HTR-8/SVneo (cell line): ENCODE data around the gene RTL1.

ENCODE experiments used
- DNase-seq: peaks from one replicate; pipeline ENCODE4 v3.0.0; 2011; ENCODE audit warnings: low spot score, mixed read lengths; ENCODE audit not compliant: insufficient read length
- FAIRE-seq: peaks from 2 replicates; lab custom pipeline; 2011; peaks lifted over from hg19 to GRCh38; lab: Jason Lieb, UNC

The RTL1 gene

GRCh38 chr14:100903672-100904185 is at the start of gene RTL1:
TSS of gene RTL1 (minus strand) at chr14:100903722. CDS start at chr14:100884788, 18,934 bp downstream.
- FAIRE-seq (no peak), DNase-seq (no peak)

DNA sequence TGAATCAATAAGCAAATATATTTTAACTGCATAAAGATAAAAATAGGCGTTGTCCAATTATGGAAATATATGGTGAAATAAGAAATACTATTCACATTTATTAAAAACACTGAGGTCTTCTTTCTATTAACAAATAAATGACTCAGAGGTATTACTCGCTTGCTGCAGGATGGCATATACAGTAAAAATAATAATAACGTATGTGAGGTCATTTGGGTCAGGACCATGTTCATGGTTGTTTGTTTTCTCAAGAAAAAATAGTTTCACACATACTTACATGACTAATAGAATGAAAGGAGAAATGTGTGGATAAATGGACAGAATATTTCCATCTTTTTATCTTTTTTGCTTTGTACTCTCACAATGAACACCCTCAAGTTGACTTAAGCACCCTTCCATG is 46.5 kb upstream of the RTL1 start:
- no peak for FAIRE-seq

GRCh38 chr14:100944052-100944451 is 40.5 kb upstream of the RTL1 start:
- no peak for DNase-seq
- no peak for FAIRE-seq

More for the DNA sequence above, 46.5 kb upstream of the RTL1 start:
- no peak for DNase-seq

DNA sequence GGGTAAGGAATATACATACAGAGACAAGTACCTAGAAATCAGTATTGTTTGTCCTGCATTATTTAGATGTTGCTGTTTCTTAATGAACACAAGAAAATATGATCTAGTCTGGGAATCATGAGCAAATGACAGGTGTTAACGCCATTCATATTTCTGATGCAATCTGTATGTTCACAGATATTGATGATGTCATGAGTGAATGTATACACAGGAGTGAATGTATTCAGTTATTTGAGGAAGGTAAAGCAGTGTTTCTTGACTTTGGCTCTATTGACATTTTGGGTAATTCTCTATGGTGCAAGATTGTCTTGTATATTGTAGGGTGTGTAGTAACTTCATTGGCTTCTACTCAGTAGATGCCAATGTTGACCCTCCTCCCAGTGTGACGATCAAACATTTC is 26.7 kb upstream of the RTL1 start:
- no peak for DNase-seq
- no peak for FAIRE-seq

GRCh38 chr14:100915560-100915959 is 12.0 kb upstream of the RTL1 start:
- FAIRE-seq (no peak), DNase-seq (no peak)

GRCh38 chr14:100914597-100915021 is 11.1 kb upstream of the RTL1 start:
- FAIRE-seq (no peak), DNase-seq (no peak)

- DNase-seq (no peak), FAIRE-seq (no peak)
These were observed 8.3 kb upstream of the RTL1 start for GRCh38 chr14:100911665-100912316.

DNA sequence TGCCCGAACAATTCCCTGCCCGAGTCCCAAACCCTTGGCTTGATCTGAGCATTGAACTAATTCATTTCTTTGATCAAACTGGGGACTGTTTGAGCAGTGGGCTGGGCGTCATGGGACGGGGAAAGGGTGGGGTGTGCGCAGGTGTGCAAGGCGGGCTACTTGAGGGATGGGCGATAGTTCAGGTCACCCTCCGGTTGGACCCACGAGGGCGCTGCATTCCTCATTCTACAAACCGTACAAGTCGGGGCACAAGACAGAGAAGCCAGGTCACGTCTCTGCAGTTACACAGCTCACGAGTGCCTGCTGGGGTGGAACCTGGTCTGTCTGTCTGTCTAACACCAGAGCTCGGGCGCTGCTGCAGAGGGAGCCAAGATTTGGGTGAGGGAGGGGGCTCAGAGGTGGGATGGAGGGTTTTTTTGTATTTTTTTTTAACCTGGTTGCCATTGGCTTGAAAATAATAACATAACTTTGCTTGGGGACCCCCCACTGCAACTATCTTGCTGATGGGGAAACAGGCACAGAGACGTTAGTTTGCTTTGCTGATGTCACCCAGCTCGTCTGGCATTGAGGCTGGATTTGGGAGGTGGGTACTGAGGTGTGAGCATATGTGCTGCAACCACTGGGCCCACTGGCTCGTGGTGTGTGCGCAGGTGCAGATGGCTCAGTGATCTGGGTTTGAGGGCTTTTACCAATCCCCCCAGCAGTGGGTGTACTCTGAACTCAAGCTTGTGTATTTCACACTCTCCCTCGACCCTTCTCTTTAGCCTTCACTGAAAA is 7.6 kb upstream of the RTL1 start:
- DNase-seq (no peak), FAIRE-seq (no peak)

DNA sequence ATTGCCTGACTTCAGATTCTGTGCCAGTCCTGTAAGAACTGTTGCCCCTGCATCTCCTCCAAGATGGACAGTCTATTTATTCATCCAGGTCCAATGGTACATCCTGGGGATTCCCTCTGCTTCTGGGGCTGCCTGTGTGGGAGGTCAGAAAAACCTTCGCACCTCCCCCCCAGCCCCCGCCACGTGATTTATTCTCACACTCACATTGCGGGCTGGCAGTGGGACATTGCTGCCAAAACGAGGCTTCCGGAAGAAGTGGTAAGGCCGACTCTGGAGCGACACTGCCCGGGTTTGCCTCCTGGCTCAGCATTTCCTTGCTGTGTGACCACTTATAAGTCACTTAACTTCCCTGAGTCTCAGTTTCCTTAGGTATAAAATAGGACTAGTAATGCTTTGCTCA is 5.9 kb upstream of the RTL1 start:
- DNase-seq (no peak), FAIRE-seq (no peak)

DNA sequence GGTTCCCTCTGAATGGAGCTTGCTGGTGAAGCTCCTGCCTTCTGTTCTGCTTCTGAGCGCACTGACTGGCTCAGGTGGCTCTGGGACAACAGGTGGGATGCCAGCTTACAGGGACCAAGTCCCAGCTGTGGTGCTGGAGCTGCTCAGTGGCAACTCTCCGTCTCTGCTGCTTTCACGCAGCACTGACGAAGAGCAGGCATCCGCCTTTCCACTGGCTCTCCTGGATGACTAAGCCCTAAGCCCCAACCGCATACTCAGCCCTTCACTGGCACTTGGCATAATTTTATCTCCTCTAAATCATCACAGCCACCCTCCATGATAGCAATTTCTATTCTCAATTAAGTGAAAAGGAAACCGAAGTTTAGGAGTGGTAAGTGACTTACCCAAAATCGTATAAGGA is 3.7 kb upstream of the RTL1 start:
- DNase-seq (no peak), FAIRE-seq (no peak)

DNA sequence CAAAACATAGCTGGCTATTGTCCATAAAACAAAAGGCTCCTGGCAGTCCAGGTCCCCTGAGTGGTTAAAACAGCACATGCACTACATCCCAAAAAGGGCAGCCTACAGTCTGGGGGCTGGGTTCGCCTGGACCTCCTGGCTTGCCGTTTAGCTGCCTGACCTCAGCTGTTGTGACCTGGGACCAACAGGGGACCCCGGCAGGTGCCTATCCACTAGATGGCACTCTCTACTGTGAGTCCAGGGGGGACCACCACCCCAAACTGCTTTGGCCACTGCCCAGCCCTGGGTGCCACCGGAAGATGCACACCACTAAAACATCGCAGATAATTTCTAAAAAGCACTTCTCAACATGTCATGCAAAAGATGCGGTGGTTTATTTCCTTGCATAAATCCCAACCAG is 2.9 kb upstream of the RTL1 start:
- FAIRE-seq: no peak
- DNase-seq: no peak

DNA sequence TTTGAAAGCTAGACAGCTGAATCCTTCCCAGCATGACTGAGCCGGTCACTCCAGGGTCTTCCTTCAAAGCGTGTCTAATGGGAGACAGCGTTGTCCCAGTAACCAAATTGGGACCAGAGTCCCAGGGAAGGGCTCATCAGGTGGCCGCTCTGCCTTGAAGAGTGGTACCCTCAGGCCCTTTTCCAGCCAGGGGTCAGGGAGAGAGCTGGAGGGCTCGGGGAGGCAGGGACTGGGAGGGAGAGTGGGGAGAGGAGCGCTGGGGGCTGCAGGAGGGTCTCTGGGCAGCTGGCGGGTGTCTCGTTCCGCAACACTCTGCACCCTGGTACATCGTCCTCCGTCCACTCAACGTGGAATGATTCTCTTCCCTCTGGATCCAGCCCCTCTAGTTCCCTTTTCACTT is 1.6 kb upstream of the RTL1 start:
- FAIRE-seq: no peak

DNA sequence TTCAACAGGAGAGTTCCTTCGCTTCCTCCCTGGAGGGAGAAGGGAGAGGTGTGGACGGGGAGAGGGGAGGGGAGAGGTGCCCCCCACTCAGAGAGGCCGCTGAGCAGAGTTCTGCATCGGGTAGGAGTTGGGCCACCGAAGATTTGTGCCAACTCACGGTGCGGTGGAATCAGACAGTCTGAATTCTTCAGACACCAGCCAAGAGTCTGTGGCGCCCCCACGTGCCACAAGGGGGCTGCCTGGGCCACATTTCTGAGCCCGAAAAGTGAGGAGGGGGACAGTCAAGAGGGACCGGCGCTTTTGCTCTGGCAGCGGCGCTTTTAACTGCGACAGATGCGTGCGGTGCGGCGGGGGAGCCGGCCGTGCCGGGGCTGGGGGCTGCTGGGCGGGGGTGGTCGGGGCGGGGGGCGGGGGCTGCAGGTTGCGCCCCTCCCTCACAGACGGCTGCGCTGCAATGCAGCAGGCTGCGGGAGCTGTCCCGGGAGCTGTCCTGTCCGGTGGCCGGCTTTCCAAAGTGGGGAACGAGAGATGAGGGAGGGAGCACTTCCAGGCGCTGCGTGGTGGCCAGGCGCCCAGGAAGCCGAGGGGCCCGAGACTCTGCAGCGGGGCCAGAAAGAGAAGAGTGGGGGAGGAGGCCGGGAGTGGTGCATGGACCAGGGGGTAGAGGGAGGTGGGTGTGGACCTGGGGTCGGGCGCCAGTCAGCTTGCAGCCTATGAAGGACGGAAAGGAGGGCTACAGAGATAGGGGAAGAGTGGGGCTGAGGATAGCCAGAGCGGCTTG is 975 bp upstream of the RTL1 start:
- DNase-seq: no peak
- FAIRE-seq: no peak

More for the DNA sequence above, 1.6 kb upstream of the RTL1 start:
- DNase-seq: no peak

DNA sequence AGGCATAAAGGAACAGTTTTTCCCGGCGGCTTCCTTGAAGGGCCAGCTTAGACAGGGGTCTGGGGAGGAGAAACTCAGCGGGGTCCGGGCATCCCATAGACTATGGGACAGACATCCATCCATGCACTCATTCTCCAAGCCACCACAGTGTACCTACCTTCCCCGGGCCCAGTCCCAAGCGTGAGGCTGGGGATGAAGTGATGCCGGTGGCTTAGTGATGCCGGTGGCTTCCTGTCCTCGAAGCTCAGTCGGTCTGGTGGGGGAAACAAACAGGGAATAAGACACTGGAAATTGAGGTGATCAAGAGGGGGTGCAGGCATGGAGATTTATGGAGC is 421 bp downstream of the RTL1 start:
- no peak for DNase-seq
- no peak for FAIRE-seq

DNA sequence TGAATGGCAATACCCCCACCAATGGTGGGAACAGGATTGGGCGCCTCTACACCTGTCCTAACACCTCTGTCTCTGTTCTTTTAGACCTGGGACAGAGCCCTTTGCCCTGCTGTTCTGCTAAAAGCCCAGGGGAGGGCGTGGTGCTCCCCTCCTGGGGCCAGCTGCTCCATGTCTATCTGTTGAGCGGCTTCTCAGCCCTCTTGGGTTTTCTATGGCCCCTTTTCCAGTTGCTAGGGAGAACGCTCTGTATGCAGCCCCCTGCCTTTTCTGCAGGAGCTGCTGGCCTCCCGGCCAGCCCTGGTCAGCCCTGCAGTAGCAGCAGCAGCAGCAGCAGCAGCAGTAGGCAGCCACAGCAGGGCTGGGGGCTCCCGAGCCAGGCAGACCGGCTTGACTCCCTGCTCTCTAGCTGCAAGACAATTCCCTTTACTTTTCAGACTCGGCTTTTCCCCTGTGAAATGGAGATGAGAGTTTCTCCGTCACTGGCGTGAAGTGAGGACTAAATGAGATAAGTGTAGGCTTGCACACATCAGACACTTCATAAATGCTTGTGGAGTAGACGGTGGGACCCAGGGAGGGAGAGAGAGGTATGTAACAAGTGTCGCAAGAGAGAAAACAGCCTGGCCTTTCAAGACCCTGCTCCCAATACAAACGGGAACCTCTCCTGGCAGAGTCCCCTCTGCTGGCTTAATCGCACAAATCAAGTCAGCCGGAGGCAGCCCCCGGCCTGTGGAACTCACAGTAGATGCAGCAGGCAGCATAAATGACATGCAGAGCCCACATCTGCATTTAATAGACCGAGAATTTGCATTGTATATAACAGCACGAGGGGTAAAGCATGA is 1.0 kb downstream of the RTL1 start:
- no peak for FAIRE-seq
- no peak for DNase-seq

- FAIRE-seq (no peak), DNase-seq (no peak)
These were observed 1.9 kb downstream of the RTL1 start for GRCh38 chr14:100901391-100902183.

DNA sequence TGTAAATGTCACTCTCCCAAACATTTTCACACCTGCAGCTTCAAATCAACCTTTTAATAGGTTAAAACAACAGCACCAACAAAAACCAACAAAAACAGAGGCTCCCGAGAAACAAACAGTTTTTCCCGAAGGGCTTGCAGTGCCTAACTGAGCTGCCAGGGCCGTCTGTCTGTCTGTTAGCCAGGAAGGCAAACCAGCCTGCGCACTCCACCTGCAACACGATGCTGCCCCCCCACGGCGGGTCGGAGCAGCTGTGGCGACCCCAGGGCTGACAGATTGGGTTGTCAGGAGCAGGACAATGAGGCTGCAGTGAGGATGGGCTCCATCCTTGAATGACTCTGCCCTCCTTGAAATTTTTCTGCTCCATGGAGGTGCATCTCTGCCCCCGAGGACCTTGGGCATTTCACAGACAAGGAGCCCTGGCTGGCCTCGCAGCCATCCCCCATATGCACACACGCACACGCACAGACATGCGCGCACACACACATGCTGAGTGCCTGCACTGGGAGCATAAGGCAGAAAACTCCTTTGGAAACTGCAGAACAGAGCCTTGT is 2.6 kb downstream of the RTL1 start:
- FAIRE-seq: no peak
- no peak for DNase-seq

GRCh38 chr14:100899884-100900771 is 3.4 kb downstream of the RTL1 start:
- no peak for DNase-seq
- no peak for FAIRE-seq
